ENCODE data around the gene SLC17A9.
"Not testable (repeated sequence)": the region's sequence is repeated elsewhere in the genome, so short reads cannot be mapped to it uniquely, and the experiment has no call there.

The SLC17A9 gene

DNA sequence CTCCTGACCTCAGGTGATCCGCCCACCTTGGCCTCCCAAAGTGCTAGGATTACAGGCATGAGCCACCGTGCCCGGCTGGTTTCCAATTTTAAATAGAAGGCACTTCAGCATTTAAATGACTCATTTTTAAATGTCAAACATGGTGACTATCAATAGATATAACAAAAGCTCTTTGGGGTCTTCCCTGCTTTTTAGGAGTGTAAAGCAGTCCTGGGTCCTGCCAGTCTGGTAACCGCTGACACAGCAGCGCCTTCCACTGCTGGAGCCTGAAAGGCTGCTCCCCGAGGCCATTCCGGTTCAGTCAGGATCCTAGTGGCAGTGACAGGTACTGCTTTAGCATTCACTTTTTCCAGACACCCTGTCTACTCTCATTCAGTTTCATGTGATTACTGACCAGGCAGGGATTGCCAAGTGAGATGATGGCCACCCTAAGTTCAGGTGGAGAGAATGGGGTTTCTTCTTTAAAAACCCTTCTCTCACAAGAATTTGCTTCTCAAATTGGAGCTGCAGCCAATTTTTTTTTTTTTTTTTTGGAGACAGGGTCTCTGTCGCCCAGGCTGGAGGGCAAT, 31.3 kb upstream of the SLC17A9 start:
- peak; percentile 16 for DNase-seq

DNA sequence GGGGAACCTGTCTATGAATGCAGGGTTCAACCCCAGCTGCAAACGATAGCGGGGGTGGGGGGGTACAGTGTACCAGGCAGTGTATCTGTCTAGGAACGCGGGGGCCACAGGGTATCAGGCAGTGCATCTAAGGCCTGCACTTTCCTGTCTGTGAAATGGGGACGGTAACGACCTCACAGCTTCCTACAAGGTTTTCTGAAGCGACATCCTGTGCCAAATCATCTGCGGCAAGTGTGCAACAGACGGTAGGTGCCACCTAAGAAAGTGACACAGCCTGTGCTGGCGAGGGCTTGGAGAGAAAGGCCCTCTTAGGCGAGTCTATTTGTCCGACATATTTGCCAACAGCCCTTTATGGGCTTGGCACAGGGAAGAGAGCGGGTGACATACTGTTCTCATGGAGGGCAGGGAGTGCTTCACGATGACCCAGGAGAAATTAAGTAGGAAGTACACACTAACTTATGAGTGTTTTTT, 30.0 kb upstream of the SLC17A9 start:
- DNase-seq = no peak

DNA sequence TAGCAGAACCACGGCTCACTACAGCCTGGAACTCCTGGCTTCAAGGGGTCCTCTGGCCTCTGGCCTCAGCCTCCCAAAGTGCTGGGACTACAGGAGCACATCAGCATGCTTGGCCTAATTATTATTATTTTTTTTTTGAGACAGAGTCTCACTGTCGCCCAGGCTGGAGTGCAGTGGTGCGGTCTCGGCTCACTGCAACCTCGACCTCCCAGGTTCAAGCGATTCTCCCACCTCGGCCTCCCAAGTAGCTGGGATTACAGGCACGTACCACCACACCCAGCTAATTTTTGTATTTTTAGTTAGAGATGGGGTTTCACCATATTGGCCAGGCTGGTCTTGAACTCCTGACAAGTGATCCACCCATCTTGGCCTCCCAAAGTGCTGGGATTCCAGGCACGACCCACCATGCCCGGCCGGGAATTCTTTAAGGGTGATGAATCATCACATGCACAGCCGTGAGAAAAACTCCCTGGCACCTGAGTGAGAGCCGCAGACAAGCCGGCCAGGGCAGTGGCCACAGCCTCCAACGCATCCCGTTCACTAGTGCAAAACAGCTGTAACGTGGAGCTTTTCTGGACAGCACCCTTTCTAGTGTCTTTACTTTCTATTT, 29.3 kb upstream of the SLC17A9 start:
- not testable (repeated sequence) for DNase-seq

DNA sequence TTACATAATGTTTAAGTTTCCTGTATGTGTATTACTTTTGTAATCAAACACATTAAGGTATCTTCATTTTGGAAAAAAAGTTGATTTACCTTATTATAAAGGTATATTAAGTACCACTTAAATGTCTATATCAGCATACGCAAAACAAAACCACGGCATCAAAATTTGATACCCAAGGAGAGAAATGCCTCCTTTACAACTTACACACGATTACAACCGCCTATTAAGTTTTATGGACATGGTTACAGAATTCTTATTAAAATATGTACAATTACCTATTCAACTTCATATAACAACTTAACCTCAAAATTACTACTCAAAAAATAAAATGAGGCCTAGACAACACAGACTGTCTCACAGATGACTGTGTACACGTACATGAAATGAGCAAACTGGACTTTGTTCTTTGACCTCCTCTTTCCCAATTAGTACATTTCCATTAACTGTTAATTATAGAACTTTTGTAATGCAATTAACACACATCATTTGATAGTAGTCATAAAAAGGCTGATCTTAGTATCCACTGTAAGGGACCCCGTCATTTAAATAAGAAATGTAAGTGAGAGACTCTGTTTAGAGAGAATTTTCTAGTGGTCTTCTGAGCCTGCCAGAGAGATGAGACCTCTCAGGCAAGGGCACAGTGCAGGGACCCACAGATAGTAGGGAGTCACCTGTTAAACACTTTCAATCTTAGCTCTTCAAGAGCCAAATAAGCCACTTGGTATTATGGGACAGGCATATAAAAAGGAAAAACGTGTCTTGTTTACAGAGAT, 28.7 kb upstream of the SLC17A9 start:
- DNase-seq = no peak

DNA sequence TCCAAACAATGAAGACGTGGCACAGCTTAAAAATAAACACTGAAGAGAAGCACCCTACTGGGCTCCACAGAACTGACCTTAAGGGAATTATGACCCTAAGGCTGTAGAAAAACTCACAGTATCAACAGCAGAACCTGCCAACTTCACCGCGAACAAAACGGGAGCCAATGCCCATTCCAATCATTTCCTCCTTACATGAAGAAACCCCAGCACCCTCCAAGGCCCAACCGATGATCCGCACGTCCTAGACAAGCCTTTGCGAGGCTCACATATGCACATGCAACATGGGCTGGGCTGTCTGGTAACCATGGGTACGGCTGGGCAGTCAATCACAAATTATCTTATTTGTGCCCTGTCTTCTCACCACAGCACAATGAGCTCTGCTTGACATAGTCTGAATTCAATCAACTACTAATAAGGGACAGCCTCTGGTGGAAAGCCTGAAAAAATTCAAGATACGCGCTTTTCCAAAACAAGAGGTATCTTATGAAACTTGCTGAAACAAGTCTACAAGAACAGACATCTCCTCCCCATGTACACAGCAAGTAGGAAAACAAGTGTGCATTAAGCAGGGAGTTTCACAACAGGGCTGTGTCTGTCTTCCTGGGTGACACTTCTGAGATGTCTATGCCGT, 27.9 kb upstream of the SLC17A9 start:
- DNase-seq = no peak

DNA sequence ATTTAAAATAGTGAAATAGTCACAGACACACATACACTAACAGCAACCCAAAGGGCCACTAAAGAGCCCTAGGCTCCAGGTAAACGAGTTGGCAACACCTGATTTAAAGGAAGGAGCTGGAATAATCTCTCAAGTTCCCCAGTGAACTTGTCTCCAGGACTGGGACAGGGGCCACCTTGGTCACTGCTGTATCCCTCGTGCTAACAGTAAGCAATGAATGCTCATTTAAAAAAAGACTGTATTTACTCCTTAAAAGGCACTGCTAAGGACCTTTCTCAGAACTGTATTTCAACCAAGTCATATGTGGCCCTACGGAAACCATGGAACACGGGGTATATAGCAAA, 27.5 kb upstream of the SLC17A9 start:
- no peak for DNase-seq

DNA sequence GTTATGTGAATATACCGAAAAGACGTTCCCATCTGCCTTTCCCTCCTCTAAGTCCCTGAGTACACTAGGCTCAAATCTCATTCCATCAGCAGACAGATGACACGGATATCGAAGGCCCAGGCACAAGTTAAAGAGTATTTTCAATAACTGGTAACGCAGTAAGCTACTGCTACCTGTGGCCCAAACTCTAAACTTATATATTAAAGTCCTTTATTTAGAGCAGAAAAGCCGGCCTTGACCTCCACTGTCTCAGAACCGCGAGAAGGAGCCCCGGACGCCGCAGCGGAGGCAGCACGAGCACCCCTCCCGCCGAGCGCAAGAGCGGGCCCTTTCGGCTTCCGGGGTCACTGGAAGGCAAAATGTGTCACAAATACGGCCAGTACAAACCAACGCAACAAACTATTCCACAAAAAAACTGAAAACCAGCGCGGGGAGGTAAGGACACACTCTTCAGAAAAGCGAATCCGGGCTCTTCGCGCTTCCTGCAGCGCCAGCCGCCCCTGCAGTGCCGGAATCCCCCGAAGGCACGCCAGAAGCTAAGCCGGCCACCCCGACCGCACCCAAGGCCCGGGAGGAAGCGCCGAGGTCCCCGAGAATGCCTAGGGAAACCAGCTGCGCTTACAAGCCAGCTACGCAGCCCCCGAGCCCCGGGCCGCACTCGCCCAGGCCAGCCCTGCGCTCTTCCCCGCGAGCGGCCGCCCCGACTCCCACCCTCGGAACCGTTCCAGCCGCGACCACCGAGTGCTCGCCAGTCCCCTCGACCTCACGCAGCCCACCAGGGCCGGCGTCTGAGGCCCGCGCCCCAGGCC, 26.9 kb upstream of the SLC17A9 start:
- DNase-seq = no peak

DNA sequence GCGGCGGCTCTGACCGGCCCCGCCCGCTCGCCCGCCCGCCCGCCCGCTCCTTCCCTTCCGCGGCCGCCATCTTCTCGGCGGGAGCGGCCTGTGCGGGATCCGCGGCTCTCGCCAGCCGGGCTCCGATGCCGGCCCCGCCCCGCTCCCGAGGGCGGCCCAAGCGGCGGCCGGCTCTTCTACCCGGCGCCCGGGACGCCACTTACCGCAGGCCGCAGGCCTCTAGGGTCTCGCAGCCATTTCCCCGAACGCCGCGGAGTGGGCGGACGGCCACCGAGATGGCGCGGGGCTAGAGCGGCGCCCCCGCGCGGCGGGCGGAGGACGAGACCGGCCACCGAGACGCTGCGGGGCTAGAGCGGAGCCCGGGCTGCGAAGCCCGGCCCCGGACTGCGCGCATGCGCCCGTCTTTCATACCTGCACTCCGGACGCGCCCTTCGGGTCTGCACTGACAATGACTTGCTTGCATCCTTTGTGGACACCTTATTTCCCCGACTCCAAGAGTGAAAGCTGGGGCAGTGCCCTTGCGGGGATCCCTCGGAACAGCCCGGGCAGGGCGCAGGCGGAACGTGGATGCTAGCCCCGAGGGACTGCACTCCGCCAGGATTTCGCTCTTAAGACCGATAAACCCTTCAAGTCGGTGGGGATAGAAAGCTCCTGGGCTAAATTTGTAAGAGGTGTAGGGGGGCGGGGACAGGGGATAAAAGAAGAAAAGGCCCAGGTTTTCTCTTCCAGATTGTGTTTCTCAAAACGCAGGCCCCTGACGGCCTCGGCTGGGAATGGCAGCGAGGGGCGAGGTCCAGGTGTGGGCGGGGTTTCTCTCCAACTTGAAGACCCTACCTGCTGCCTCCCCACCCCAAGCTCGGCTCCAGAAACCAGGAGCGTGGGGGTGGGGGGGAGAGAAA, 26.0 kb upstream of the SLC17A9 start, which contains the start of gene DIDO1:
DIDO1 (minus strand) TSS at position 277 of the 899 bp plus-strand sequence.
- DNase-seq = peak; percentile 83

DNA sequence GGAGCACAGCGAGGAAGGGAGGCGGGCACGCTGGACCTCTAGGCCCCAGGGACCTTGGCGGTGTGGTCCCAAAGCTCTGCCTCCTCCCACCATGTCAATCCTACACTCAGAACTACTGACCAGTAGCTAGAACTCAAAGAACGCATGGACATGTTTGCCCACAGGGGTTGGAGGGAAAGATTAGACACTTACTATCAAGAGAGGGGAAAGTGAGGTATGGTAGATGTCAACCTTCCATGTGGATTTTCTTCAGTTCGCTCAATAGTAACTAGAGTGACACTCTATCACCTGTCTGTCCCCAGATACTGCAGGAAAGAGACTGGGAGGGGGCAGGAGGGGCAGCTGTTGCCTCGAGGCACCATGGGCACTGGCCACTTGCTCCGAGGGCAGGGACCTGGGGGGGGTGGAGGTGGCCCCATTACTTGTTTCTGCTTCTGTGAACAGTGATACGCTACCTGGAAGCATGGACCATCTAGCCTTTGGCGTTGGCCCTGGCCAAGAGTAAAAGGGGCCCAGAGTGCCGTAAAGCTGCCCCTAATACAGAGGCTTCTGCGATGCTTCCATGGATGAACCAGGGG, 25.3 kb upstream of the SLC17A9 start:
- no peak for DNase-seq

DNA sequence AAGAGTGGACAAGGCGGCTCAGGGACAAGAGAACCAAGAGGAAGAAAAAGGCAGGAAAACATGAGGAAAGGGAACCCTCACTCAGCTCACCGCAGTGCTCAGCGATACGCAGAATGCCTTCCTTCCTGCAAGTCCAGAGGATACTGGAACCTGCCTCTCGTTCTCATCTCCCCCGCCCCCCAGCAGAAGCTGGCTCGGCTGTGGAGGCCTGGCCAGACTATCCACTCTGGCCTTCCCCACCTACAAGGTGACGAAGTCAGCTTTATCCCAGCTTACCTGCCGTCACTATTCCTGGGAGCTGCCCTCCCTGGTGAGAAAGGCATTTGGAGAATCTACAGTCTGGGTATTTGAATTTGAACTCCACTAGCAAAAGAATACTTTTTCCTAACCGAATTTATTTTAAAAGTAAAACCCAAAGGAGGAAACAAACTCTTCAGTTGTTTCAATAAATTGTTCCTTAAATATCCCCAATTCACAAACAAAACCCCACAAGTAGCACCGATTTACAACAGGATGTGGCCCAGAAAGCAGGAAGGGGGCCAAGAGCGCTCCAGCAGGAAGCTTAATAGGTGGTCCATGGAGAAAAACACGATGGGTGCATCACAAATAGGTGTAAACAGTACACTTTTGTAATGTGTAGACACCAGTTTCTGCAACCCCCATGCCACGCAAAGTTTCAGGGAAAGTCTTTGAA, 24.1 kb upstream of the SLC17A9 start:
- no peak for DNase-seq

DNA sequence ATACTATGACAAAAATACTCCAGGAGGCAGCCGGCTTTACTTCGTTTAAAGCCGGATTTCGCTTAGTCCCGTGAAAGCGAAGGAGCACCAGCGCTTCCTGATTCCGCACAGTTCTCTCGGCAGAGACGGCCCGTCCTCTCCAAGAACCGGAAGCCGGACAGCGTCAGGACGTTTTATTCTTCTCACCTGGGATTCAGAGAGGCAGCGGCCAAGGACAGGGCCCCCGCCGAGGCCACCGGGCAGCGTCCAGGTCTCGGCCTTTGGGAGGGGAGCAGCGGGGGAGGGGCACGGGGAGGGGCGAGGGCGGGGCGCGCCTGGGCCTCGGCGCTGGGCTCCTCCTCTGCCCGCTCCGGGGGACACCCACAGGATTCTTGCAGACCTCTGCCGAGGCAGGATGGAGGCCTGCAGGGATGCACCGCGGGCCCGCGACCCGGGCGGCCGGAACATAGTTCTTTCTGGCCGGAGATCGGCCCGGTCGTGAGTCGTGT, 23.4 kb upstream of the SLC17A9 start:
- no peak for DNase-seq

DNA sequence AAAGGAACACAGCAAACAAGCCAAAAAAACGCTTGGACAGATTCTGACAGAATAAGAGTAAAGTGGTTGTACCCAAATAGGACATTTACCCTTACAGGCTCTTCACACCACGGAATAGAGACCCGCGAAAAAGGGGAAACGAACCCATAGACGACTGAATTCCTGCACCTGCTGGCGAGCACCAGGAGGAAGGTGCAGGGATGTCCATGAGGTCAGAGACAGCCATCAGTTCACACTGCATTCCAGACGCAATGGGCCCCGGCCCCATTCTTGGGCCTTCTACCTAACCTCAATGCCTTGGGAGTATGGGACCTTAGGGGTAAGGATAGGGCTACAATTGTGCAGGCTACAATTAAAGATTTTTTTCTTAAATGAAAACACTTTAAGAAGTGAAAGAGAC, 21.0 kb upstream of the SLC17A9 start:
- no peak for DNase-seq

DNA sequence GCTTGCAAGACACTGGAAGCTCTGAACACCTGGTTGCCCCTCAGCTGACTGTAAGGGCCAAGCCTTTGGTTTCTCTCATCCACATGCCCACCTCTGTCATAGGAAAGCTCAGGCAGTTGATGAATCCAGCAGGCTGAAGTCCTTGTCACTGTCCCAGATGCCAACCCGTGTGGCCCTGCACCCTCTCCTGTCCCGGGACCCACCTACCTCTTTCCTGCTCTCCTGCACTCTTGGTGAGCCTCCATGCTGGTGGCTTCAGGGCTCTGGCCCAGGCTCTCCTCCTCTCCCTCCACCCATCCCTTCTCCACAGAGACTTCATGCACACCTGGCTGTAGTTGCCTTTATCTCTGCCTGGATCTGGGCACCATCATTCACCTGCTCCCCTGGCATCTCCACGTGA, 18.5 kb upstream of the SLC17A9 start:
- no peak for DNase-seq

DNA sequence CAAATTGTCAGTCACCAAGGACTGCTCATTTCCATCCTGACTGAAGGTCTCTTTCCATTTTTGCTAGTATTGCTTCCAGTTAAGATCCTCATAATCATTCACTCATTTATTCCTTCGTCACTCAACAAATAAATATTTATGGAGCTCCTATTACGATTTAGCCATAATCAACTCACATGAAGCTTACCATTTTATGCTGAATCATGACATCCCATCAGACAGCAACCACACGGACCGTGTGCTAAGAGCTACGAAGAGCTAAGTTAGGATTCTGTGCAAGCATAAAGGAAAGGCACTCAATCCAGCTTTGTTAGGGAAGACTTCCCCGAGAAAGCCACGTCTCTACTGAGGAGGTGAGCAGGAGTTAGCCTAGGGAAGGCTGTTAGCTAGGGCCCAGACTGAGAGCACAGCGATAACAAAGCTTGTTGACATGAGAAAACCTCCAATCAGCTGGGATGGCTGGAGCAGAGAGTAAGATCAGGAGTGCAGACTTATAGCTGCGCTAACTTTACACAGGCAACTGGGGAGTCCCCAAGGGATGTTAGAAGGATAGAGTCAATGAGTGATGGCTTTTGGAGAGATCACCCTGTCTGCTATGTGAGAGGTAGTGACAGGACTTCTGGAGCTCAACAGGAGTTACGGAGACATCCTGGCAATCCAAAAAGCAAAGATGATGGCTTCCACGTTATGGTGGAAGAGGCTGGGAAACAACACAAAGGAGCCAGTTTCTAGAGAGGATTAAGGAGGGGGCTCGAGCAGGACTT, 17.1 kb upstream of the SLC17A9 start:
- DNase-seq = no peak

DNA sequence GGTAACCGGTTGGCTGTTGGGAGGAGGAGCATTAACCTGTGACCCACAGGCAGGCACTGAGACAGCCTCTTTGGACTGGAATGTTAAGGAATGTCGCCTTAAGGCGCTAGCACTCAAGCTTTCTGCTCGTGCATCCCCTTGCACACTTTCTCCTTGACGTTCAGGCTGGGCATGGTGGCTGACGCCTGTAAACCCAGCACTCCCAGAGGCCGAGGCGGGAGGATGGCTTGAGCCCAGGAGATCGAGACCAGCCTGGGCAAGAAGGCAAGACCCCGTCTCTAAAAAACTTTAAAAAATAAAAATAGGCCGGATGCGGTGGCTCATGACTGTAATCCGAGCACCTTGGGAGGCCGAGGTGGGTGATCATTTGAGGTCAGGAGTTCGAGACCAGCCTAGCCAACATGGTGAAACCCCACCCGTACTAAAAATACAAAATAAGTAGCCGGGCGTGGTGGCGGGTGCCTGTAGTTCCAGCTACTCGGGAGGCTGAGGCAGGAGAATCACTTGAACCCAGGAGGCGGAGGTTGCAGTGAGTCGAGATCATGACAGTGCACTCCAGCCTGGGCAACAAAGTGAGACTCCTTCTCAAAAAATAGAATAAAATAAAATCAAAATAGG, 16.4 kb upstream of the SLC17A9 start:
- no peak for DNase-seq

DNA sequence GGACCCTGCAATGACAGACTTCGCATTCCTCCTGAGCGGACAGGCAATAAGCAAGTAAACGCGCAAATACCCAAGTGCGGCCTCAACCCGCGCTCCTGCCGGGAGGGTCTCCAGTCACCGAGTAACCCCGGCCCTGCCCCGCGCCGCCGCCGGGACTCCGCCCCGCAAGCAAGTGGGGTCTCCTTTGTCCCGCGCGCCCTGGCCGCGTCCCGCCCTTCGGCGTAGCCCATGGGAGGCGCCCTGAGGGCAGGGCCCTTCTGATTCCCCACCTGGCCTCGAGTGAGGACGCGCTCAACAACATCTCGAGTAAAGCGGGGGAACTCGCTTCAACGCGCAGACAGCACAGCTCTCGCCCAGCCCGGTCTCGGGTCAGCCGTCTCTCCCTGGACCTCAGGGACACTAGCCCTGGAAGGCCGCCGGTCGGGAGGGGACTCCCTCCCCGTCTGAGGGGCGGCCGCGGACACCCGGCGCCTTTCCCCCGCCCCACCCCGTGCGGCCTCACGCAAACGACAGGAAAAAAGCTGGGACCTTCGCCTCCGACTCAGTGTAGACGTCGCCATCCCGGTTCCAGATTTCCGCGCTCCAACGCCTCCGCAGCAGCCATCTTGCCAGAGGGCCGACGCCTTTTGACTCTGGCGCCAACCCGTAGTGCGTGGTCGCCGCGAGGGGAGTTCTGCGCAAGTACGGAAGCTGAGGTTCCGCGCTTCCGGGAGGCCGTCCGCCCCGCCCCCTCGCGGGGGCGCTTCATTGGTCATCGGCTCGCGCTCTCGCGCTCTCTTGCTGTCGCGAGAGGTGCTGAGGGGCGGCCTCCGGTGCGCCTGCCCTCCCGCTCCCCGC, 15.0 kb upstream of the SLC17A9 start:
- peak; percentile 93 for DNase-seq

DNA sequence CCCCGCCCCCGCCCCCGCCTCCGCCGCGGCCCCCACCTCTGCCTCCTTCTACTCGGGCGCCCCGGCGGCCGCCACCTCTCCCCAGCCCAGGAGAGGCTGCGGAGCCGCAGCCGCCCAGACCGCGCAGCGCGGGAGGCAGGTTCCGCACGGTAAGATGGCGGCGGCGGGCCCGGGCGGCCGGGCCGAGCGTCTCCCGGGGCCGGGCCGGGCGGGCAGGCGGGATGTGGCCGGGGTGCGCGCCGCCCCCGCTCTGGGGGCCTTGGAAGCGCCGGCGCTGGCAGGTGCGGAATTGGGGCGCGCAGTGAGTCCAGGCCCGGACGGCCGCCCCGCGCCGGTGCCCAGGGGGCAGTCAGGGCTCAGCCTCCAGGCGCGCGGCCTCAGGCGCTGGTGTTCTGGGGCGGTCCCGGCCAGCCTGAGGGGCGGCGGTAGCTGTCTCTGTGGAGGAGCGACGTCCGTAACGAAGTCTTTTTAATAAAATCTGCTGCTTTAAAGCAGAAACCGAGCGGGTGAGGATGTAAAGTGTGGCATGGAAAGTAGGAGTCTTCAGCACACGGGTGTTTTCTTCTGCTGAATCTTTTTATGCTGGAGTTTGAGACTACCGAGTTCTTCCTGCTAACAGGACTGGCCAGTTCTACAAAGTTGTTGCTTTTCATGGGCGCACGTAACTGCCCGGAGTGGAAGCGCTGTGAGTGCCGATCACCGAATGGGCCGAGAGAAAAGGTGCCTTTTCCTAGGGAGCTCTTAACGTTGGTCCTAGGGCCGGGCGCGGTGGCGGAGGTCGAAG, 14.2 kb upstream of the SLC17A9 start, which contains the start of gene GID8:
GID8 (plus strand) TSS at position 43 of the 784 bp plus-strand sequence. CDS start 3,356 bp downstream, outside the sequence.
- no peak for DNase-seq
